Stimulated activated CD4-positive, alpha-beta T cell treated with anti-CD3 and anti-CD28 coated beads, Interleukin-4, amount 100 ng/mL, for 1 hour (primary cell): ENCODE data around the gene PITX2.

ENCODE experiments used
- DNase-seq: peaks from one replicate; pipeline ENCODE4 v3.0.0-alpha.2; 2020

The PITX2 gene

GRCh38 chr4:110622841-110623717 is at the start of gene PITX2:
PITX2 (minus strand) TSS chr4:110623077; CDS start chr4:110622460, 617 bp downstream.
- DNase-seq: peak; percentile 37

DNA sequence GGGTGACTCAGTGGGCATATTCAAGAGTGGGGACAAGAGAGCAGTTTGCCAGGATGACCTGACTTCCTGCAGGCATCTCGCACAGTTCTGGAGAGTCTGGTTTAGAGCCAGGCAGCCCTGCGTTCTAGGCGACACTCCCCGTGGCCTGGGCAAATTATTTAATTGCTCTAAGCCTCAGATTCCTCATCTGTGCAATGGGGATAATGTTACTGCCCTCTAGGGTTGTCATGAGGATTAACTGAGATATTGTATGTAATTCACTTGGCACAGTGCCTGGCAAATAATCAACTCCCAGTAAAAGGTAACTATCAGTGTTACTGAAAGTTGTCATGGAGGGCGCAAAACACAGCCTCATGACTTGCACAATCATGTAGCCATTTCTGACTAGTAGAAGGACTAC is 48.8 kb upstream of the PITX2 start:
- no peak for DNase-seq

DNA sequence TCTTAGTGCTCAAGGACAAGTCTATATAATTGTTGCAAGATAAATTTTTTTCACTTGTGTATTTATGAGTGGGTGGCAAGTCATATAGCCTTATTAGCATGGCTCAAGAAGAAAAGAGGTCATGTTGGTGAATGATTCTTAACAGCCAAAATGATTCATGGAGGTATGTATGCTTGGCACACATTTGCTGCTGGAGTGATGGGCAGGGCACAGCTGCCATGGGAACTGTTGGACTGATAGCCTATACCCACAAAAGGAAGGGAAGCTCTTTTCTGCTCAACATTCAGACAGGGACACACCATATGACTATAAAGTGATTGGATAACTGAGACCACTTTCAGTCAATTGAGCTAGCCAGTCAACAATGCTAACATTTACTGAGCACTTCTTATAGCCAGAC is 46.8 kb upstream of the PITX2 start:
- DNase-seq: no peak

DNA sequence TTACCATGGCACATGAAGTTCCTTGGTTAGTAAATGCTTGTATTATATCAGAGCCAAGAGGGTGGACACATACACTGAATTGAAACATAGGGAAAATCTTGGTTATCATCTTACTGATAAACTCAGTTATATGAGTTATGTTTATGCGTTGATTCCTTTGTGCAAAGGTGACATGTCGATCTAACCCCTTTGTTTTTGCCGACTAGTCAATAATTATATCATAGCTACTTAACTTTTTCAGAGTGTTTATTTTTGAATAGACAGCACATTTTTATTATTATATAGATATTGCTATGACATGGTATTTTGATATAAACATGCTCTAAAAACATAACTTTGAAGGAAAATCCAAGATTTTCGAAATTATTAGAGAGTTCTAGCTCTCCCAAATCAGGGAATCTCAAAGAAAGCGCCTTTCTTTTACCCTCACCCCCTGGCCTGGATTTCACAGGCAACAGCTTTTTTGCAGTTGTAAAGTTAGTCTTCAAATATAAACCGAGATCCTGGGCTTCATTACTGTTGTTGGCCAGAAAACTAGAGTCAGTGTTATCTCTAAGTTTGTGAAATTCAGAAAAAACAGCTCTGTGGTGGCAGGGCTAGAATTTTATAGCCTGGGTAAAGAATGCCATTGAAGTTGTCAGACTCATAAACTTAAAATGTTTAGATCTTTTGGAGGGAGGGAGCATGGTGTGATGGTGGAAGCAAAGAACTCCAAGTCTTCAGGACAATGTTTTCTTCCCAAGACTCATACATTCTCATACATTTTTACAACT is 45.8 kb upstream of the PITX2 start:
- no peak for DNase-seq

GRCh38 chr4:110667670-110668069 is 44.8 kb upstream of the PITX2 start:
- DNase-seq: no peak

DNA sequence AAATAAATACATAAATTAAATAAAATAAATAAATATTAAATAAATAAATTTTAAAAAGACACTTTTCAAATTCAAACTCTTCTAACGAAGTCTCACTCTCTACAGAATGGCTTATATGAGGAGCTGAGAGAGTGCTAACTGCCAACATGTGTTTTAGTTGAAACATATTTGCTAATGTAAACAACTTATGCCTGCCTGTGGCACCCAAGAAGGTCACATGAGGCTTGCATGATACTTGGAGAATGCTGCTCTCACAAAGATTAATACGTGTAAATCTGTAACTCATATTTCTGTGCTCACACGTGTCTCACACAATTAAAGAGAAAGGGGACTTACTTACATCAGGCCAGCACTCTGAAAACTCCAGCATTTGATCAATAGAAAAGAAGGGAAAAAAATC is 43.2 kb upstream of the PITX2 start:
- DNase-seq: no peak

DNA sequence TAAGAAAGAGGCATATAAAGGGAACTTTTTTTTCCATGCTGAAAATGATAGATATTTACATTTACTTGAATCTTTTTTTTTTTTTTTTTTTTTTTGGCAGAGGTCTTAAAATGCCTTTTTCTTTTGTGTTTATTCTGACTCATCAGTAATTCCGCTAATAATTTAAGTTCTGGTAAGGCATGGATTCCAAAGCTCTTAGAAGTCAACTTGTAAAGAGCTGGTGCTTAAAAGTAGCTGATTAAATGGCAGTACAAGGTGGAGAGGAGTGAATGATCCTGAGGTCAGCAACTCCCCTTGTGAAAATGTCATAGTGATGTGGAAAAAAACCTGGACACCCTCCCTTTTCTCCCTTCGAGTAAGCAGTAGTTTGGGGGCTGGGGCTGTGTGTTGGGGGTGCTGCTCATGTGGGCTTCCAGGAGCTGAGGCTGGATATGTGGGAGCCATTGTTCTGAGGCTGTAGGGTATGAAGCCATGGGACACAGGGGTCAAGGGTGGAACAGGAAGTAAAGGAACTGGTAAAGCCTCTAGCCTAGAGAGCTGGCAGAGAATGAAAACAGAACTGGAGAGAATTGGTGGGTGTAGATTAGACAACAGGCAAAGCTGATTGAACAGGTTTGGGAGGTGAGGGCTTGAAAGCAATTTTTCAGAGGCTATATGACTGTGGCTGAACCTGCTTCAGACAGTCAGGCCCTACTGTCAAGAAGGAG is 41.0 kb upstream of the PITX2 start:
- DNase-seq: no peak

GRCh38 chr4:110663206-110663605 is 40.3 kb upstream of the PITX2 start:
- DNase-seq: no peak

- DNase-seq: no peak
Observed at GRCh38 chr4:110660755-110661154, 37.9 kb upstream of the PITX2 start.

- DNase-seq: no peak
Observed at GRCh38 chr4:110654254-110654635, 31.4 kb upstream of the PITX2 start.

DNA sequence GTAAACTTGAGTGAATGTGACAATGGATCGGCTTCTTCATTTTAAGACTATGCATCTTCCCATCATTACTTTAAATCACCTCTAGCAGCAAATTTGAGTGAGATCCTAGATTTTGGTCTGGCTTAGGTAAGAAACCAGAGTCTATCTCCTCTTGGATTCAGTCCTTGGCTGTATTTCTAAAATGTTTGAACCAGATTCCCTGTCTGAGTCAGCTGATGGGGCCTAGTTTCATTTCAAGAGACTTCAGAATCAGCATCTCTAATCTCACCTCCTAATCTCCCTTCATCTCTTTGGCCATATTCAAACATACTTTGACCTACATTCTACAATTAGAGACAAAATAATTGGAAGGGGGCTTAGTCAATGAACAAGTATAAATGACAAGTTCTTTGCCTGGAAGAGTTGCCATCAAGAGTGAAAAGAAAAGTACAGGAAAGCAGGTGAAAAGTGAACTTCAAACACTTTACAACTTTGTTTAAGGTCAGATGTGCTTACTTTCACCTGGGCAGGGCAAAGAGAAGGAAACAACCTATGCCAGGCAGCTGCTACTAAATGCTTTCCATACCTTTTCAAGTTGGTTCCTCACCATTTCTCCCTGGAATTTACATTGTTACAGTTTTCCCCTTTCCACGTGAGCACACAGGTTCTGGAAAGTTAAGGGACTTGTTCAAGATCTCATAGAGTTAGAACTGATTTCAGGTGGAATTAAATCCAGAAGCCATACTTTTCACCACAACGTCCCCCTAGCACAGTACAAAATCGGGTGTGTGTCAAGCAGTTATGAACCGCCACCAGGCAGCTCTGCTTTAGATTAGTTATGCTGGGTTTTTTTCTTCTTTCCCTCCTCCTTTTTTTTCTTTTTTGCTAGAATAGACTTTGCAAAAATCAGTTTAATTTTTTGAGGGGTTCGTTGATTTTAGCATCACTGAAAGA is 30.7 kb upstream of the PITX2 start:
- no peak for DNase-seq

DNA sequence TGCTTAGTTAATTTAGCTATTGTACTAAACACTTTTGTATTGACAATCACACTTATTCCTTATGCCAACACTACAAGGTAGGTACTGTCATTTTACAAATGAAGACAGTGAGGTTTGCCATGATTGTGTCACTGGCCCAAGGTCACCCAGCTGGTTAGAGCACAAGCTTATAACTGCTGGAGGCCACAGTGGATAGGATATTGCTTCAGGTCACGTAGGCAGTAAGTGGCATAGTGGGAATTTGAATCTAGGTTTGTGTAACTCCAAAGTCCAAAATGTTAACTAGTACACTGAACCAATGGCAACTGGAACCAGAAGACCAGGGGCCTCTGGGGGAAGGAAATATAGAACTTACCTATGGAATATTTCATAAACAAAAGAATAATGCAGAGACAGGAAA is 21.1 kb upstream of the PITX2 start:
- DNase-seq: no peak

DNA sequence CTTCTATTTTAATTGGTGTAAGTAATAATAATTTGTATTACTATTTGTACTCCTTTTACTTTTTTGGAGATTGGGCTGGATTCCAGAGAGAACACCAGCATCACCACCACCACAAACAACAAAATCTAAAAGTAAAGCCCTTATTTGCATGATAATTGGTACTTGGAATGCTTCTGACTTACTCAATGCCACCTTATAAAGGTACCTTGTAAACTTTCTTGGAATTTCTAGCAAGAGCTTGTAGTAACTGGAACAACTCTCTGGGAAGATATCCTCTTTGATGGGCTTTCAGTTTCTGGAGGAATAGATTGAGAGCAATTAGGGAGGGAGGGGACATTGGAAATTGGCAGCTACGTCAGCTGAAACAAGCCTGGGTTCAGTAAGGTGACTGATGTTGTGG is 20.2 kb upstream of the PITX2 start:
- no peak for DNase-seq

DNA sequence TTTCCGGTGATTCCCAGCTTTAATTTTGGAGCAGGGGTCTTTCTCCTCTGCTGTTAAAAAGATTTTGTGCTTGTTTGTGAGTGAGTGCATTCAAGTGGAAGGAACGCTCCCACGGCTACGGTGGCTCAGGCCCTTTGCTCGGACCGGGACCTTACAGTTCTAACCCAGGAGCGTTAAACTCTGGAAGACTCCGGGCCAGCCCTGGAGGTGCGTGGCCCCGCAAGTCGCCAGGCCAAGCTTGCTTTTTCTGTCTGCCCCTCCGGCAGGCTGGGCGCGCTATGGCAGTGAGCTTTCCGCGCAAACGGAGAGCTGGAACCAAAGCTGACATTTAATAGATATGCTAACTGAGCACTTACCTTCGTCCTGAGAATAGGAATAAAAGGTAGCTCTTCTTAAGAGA is 18.3 kb upstream of the PITX2 start:
- DNase-seq: no peak

DNA sequence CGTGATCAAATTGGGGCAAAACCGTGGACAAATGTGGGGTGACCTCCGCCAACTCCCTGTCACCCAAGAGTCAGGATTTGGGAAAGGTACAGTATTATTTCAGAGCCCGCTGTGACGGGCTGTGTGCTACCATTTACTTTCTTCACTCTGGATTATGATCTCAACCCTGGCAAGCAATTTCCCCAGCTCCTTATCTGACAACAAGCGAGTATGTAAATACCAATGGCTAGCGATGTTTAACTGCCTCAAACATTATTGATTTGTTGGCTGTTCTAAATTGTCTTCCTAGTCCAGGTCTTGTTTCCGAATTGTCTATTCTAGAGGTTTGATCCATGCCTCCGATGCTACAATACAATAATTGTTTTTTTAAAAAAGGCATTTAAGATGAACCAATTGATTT is 17.7 kb upstream of the PITX2 start:
- DNase-seq: no peak

- no peak for DNase-seq
Observed at GRCh38 chr4:110639207-110640090, 16.6 kb upstream of the PITX2 start.

DNA sequence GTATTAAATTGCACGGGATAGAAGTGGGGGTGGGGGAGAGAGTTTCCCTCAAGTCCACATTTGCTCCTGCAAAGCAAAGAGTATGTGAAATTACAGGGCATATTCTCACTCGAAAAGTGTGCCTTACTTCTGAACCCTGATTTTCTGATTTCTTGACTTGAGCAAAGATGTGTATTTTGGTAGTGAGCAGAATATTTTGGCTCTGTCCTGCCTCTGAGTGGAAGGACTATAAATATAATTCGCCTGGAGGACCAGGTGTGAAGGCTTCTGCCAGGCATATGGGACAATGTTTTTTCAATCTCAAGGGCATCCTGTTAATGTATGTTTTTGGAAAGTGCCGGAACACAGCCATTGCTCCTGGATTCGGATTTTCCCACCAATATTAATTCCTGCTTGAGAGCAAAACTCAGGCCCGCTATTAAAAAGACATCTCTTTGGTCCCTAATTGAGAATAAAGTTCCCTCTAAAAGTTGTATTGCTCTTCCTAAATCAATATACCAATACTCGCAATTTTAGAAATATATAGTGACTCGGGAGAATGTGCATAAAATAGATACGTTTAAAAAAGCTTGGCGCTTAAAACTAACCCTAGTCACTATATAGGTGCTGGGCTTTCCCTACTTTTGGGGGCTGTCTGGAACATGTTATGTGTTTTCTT is 15.3 kb upstream of the PITX2 start:
- no peak for DNase-seq

DNA sequence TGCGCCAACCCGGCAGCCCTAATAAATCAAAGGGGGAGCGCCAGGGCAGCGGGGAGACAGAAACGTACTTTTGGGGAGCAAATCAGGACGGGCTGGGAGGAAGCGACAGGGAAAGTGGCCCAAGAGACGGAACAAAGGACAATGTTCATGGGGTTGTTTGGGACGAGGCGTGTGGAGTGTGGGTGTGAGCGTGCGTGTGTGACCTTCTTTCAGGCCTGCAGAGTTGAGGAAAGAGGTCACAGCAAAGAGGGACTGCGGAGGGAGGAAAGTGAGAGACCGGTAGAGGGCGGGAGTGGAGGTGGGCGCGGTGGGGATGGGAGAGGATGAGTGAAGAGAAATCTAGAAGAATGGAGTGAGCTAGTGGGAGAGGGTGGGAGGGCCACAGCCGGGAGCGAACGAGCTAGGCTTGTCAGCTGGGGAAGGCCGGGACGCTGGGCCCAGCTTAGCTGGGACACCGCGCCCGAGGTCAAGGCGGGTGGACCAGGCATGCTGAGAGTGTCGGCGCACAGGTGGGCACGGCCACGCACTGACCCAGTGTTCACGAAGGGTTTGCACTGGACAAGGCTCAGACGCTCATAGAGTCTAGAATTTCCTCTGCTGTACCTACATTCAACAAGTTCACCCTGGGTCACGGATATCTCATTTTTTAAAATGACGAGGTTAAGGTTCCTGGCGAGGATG is 14.7 kb upstream of the PITX2 start:
- DNase-seq: no peak

- DNase-seq: no peak
Observed at GRCh38 chr4:110636680-110637407, 14.0 kb upstream of the PITX2 start.
